ENCODE data around the gene FXN.
A peak's percentile ranks its signal among the peaks of the same experiment; 100 is the strongest.
"Not testable (repeated sequence)": the region's sequence is repeated elsewhere in the genome, so short reads cannot be mapped to it uniquely, and the experiment has no call there.

The FXN gene

DNA sequence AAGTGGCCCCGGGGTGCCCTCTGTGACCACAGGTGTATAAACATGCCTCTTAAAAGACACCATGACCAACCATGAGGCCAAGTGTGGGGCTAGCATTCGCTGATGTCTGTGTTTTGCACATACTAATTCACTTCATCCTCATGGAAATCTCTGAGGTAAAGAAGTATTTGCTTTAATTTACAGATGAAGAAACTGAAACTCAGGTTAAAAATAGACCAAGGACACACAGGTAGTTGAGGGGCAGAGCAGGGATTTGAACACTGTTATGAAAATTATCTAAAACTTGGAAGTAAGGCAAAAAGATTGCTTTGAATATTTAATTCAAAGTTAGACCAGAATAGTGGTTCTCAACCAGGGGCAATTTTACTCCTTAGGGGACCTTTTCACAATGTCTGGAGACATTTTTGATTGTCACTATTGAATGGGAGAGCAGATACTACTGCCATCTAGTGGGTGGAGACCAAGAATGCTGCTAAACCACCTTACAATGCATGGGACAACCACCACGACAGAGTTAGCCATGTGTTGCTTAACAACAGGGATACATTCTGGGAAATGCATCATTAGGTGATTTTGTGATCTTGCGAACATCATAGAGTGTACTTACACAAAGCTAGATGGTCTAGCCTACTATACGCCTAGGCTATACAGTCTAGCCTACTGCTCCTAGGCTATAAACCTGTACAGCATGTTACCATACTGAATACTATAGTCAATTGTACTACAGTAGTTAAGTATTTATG, 8.0 kb upstream of the FXN start:
- DNase-seq: peak; percentile 71

DNA sequence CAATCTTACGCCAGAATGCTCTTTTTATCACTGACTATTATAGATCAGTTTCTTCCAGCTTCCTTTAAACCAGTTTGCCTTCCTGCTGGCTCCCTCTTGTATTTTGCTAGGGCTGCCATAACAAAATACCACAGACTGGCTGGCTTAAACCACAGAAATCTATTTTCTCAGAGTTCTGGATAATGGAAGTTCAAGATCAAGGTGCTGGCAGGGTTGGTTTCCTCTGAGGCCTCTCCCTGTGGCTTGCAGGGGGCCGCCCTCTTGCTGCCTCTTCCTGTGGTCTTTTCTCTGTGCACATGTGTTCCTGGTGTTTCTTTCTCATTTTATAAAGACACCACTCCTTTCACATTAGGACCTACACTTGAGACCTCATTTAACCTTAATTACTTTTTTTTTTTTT, 6.8 kb upstream of the FXN start:
- no peak for DNase-seq

DNA sequence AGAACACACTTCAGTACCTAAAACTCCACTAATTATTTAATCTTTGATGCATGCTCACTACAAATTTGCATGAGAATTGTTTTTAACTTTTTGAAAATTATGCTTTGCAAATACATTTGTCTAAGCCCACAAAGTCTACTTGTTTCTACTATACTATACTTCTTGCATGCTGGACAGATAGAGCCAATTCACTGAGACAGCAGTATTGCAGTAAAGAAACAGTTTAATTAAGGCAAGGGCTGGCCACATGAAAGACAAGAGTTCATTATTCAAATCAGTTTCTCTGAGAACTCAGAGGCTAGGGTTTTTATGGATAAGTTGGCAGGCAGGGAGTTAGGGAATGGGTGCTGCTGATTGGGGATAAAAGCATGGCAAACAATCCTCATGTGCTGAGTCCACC, 6.0 kb upstream of the FXN start:
- DNase-seq: no peak

DNA sequence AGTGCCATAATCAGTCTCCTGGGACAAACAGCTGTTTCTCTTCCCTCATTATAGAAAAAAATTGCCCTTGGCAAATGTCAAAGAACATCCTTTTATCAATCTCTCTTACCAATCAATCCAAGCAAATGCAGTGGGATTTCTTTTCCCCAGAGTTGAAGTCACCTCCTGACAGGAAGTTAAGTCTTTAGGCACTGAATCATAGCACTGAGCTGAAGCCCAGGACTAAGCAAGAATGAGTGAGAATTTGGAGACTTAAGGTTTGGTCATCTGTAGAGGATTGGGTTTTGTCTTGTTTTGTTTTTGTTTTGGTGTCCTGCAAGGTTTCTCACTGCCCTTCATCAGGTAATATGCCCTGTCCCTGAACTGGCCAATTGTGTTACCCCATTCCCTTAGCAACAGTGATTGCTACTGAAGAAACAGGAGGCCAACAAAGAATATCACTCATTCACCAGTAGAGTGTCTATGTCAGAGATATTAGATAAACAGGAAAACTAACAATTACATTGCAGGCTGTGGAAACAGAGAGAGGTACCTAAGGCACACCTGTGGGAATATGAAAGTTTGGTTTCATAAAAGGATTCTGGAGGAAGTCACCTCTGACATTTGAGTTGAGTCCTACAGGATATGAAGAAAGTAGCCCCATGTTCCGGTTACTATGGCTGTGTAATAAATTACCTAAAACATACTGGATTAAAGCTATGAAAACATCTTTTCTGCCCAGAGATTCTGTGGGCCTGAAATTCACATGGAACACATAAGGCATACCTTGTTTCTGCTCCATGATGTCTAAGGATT, 4.5 kb upstream of the FXN start:
- no peak for DNase-seq

DNA sequence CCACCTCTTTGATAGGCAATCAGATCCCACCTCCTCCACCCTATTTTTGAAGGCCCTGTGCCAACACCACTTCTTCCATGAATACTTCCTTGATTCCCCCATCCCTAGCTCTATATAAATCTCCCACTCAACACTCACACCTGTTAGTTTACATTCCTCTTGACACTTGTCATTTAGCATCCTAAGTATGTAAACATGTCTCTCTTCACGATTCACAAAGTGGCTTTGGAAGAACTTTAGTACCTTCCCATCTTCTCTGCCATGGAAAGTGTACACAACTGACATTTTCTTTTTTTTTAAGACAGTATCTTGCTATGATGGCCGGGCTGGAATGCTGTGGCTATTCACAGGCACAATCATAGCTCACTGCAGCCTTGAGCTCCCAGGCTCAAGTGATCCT, 1.5 kb upstream of the FXN start:
- DNase-seq: no peak

DNA sequence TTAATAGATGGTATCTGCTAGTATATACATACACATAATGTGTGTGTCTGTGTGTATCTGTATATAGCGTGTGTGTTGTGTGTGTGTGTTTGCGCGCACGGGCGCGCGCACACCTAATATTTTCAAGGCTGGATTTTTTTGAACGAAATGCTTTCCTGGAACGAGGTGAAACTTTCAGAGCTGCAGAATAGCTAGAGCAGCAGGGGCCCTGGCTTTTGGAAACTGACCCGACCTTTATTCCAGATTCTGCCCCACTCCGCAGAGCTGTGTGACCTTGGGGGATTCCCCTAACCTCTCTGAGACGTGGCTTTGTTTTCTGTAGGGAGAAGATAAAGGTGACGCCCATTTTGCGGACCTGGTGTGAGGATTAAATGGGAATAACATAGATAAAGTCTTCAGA, 757 bp downstream of the FXN start:
- no peak for DNase-seq

DNA sequence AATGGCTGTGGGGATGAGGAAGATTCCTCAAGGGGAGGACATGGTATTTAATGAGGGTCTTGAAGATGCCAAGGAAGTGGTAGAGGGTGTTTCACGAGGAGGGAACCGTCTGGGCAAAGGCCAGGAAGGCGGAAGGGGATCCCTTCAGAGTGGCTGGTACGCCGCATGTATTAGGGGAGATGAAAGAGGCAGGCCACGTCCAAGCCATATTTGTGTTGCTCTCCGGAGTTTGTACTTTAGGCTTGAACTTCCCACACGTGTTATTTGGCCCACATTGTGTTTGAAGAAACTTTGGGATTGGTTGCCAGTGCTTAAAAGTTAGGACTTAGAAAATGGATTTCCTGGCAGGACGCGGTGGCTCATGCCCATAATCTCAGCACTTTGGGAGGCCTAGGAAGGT, 1.2 kb downstream of the FXN start:
- DNase-seq: no peak

DNA sequence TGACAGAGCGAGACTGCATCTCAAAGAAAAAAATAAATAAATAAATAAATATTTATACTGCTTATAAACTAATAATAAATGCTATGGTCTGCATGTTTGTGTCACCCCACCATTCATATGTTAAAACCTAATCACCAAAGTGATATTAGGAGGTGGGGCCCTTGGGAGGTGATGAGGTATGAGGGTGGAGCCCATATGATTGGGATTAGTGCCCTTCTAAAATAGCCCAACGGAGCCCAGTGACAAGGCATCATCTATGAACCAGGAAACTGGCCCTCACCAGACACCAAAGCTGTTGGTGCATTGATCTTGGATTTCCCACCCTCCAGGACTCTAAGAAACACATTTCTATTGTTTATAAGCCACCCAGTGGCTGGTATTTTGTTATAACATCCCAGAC, 5.1 kb downstream of the FXN start:
- no peak for DNase-seq

DNA sequence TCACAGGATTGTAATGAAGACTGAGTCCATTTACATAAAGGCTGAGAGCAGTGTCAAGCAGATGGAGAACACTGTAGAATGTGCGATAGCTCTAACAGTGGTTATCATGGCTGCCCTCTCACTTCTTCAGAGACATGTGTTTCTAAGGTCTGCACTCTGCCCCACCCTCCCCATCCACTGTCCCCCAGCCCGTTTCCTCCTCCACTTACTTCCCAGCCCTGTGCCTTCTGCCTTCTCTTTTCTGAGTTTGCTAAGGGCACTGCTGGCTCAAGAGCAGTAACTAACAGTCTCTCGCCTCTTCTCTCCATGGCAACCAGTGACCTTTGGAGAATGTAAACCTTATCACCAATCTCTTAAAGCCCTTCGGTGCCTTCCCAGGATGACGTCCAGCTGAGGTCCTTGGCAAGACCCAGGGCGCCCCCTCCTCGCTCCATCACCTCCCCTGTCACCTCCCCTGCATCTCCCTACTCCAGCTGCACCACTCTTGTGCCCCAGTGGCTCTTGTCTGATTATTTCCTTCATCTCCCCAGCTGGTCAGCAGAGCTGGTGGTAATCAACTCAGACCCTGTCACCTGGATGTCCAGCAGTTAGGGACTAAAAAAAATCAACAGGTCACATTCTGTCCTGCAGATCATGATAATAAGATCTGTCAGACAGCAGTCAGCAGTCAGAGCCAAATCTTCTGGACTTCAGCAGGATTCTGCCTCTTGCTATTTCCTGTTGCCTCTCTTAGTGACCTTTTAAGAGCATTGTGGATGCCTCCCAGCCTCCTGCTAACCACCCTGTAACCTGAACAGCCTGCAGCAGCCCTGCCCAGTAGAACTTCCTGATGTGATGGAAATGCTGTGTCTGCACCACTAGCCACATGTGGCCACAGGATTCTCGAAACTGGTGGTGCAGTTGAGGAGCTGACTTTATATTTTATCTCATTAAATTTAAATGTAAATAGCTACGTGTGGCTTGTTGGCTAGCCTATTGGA, 9.0 kb downstream of the FXN start:
- no peak for DNase-seq

DNA sequence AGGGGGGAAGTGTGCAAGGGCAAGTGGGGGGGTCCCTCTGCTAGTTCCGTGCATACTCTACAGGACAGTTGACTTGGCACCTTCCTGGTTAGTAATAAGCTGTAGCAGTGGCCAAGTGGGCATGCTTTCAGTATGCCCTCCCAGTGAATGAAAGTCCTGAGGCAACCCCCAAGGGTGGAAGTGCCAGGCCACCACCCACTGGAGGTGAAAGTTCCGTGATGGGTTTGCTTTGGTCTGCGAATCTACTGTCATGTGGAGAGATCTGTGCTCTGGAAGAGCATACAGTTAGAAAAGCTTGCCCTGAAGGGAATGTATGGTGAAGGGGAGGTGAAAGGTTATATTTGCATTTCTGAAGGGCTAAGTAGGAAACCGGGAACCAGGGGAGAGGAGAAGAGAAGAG, 10.3 kb downstream of the FXN start:
- no peak for DNase-seq

DNA sequence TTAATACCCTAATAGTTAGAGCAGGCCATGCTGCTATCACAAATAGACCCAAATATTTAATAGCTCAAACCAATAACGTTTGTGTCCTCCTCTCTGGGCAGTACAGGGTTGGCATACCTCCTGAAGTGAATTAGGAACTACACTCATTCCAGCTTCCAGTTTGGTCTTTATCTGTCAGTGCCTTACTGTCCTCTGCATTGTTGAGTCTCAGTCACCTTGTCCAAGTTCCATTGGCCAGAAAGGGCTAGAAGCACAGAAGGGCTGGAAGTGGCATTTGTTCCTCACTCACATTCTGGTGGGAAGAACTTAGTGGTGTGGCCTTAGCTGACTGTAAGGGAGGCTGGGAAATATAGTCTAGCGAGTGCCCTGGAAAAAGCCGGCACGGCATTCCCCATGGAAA, 11.2 kb downstream of the FXN start:
- DNase-seq: no peak

DNA sequence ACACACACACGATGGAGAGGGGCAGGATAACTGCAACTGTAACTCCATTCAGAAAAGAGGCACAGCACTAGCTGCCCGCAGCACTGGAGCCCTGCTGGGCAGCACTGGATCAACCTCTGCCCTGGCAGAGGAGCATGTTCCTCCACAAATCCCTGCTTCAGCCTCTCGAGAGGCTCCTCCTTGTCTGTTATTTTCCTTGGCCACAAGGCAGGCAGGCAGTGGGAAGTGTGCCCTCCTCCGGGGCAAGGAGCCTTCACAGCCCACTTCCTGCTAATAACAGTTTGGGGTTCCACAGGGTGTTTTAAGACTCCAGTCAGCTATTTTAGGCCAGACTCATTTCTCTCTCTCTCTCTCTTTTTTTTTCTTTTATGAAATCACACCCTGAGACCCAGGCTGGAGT, 11.8 kb downstream of the FXN start:
- no peak for DNase-seq

DNA sequence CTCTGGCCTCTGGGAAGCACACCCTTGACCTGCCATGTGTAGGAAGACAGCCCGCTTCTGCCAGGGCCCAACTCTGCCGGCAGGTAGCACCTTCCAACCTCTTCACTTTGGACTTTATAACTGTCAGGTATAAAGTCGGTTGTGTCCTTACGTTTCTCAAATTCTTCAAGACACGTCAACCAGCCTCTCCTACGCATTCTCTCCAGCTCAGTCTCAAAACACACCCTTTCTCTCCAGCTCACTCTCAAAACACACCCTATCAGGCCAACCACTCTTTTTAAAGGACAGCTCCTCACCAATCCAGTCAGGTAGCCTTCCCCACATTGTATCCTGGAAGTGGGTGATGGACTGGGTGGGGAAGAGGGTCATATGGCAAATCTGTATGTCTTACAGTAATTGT, 13.5 kb downstream of the FXN start:
- DNase-seq: no peak

DNA sequence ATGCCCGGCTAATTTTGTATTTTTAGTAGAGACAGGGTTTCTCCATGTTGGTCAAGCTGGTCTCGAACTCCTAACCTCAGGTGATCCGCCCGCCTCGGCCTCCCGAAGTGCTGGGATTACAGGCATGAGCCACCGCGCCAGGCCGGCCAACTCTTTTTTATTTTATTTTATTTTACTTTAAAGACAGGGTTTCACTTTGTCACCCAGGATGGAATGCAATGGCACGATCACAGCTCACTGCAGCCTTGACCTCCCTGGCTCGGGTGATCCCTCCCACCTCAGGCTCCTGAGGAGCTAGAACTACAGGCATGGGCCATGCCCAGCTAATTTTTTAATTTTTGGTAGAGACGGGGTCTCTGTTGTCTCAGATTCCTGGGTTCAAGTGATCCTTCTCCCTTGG, 15.4 kb downstream of the FXN start:
- DNase-seq: not testable (repeated sequence)

DNA sequence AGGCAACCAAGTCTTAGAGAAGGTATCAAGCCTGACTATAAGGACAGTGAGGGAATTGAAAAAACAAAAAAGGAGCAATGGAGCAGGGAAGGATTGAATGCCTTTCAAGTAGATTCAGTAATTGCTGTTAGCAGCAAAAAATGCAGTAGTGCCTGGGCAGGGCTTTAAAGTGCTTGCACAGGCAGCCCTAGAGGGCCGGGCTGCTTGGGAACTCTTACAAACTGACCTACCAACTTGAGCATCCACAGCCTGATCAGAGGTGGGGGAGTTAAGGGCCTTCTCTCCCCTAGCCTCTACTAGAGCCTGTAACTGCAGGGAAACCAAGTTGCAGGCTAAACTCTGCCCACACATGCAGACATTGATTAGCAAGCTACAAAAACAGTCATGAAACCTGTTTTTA, 19.4 kb downstream of the FXN start:
- DNase-seq: no peak

DNA sequence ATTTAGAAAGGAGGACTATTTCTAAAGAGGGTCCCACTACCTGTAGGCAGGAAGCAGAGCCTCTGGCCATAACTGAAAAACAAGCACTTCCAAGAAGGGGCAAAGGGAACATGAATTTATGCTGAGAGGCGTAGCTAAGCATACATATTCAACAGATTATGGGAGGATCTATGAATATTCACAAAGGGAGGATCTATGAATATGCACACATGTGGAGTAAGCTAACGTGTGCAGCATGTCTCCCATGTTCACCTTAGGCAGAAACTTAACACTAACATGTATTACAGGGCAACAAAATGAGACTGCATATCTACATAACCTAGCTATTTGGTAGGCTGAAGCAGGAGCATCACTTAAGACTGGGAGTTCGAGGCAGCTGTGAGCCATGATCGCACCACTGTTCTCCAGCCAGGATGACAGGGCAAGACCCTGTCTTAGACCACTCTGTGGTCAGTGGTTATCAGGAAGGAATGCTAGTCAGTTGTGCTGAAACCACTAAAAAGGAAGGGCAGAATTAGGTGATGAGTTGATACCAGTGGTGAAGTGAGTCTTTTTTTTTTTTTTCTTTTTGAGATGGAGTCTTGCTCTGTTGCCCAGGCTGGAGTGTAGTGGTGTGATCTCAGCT, 20.8 kb downstream of the FXN start:
- no peak for DNase-seq

DNA sequence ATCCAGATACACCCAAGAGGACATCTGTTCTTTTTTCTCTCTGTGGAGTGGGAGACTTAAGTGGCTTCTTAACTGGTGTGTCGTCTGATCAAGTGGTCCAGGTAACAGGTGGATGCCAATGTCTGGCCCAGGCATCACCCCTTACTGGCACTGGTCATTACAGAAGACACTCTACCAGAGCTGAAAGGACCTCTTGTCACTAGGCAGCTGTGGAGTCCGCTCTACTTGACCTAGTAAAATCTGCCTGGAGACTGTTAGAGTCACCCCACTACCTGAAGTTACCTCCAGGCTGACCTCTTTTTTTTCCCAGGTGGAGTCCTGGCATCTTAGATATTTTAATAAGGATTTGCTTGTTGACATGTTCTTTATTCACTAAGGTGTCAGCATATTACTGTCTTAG, 22.5 kb downstream of the FXN start:
- DNase-seq: no peak

DNA sequence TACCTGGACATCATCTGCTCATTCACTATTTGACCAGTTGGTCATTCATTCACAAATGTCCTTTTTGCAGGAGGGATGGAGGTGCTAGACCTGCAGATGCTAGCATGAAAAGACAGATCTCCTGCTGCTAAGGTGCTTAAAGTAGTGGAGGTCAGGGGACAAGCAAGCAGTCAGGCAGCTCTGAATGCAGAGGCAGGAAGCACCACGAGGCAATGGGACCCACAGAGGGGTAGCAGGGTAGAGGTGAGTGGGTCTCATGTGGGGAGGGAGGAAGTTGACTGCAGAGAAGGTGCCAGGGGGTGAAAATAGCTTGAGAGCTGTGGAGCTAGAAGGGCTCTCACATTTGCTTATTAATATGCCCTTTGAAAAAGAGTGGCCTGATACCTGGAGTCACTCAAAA, 25.2 kb downstream of the FXN start:
- no peak for DNase-seq

DNA sequence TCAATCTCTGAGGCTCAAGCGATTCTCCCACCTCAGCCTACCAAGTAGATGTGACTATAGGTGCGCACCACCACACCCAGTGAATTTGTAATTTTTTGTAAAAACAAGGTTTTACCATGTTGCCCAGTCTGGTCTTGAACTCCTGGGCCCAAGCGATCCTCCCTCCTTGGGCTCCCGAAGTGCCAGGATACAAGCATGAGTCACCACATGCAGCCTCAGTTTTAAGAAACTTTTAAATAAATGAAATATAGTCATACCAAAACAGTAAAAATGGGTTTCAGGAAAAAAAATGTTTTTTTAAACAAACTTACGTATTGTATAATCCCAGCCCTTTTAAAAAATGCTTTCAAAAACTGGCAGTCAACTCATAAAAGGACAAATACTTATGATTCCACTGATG, 26.6 kb downstream of the FXN start:
- no peak for DNase-seq

DNA sequence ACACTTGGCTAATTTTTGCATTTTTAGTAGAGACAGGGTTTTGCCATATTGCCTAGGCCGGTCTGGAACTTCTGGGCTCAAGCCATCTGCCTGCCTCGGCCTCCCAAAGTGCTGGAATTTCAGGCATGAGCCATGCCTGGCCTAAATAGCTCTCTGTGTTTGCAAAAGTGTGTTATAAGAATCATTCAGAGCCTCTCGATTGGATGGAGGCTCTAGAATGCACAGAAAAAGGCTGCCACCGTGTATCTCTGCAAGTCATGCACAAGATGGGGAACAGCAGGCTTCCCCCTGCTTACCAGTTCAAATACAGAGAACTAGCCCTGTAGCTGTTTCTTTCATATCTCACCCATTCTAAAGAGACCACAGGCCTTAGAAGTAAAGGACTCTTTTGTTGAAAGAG, 28.3 kb downstream of the FXN start:
- no peak for DNase-seq

DNA sequence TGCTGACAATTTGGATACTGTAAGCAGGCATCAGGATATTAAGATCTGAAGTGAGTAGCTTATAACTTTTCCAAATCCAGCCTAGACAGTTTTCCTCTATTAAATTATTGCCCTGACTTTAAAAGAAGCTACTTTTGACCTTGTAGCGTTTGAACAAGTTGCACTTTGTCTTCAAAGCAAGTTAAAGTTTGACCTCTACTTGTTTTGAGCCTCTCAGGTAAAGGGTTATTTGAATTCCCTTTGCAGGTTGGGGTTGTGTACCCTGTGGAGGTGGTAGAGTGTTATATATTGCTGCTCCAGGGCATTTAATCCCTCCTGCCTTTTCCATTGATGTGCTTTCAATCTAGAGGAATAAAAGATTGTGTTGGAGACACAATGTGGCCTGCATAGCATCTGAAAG, 30.1 kb downstream of the FXN start:
- no peak for DNase-seq

DNA sequence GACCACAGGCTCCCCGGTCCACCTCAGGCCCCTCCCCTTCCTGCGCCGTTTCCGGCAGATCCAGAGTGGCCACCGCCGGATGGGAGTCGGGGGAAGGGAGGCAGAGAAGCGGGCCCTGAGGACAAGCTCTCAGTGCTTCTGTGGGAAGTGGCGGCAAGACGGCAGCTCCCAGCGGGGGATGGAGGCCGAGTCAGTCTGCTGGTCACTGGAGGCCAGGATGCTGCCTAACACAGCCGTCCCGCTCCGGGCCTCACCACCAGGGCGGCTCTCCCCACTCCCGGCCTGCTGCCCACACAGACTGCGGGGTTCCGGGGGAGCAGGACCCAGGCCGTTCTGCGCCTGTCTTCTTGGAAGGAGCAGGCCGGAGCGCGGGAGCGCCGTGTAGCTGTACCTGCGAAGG, 31.4 kb downstream of the FXN start:
- DNase-seq: no peak

DNA sequence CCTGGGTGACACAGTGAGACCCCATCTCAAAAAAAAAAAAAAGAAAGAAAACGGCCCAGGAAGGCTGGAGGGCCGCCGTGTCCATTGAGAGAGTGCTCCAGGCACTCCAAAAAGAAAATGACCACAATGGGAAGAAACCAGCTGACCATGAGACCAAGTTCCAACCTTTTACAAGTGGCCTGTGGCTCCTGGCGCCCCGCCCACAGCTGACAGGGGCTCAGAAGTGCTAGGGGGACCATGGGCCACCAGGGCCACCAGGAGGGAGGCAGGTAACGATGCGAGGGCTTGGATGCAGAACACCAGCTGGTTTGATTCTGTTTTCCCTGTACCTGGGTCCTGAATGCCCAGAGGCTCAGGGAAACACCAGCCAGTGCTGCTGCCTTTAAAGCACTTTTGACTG, 34.6 kb downstream of the FXN start:
- no peak for DNase-seq
